Measurements from ENCODE around the gene PRKCSH.
A peak's percentile ranks its signal among the peaks of the same experiment; 100 is the strongest.

Gene PRKCSH

GRCh38 chr19:11495481-11495880, 60.0 kb downstream of the PRKCSH start:
- TF ChIP-seq EZH2 (IDR thresholded peaks at IDR 0.05; ENCODE audit: borderline replicate concordance, low read length): no peak
- no peak for TF ChIP-seq CTCF (IDR thresholded peaks at IDR 0.05; ENCODE audit: low read length)
- Histone ChIP-seq H3K9me3 (ENCODE audit: low read length) (no peaks in the 10 kb centered on the region), H2AFZ (ENCODE audit: low read length) (no peak overlapping the region), H3K36me3 (ENCODE audit: insufficient read depth, low read length) (peaks cover 14% of the 10 kb centered on the region), H4K20me1 (ENCODE audit: insufficient read depth, low read length) (no peaks in the 10 kb centered on the region), H3K27ac (ENCODE audit: low read depth, low read length, poor library complexity, severe bottlenecking) (no peak overlapping the region), H3F3A (ENCODE audit: insufficient read depth, low read length) (no peaks in the 10 kb centered on the region), H3K79me2 (ENCODE audit: insufficient read depth, low read length) (no peaks in the 10 kb centered on the region), H3K9me2 (ENCODE audit: low read depth, low read length) (no peaks in the 10 kb centered on the region), H3K4me1 (ENCODE audit: insufficient read depth, low read length, severe bottlenecking) (no peaks in the 10 kb centered on the region), H3K27me3 (ENCODE audit: insufficient read depth, low read length) (no peaks in the 10 kb centered on the region), H3K4me2 (ENCODE audit: low read length) (no peak overlapping the region), H3K9ac (ENCODE audit: low read length) (no peak overlapping the region), H3K4me3 (ENCODE audit: low read depth, low read length, poor library complexity, severe bottlenecking) (no peak overlapping the region)

GRCh38 chr19:11495885-11496284, 60.5 kb downstream of the PRKCSH start:
- Histone ChIP-seq H3K4me3 (ENCODE audit: low read depth, low read length, poor library complexity, severe bottlenecking) (no peak overlapping the region), H3K27ac (ENCODE audit: low read depth, low read length, poor library complexity, severe bottlenecking) (no peak overlapping the region), H3K9me2 (ENCODE audit: low read depth, low read length) (no peaks in the 10 kb centered on the region), H3K9ac (ENCODE audit: low read length) (no peak overlapping the region), H2AFZ (ENCODE audit: low read length) (no peak overlapping the region), H3F3A (ENCODE audit: insufficient read depth, low read length) (no peaks in the 10 kb centered on the region), H3K4me2 (ENCODE audit: low read length) (no peak overlapping the region), H3K36me3 (ENCODE audit: insufficient read depth, low read length) (peaks cover 14% of the 10 kb centered on the region), H3K9me3 (ENCODE audit: low read length) (no peaks in the 10 kb centered on the region), H4K20me1 (ENCODE audit: insufficient read depth, low read length) (no peaks in the 10 kb centered on the region), H3K27me3 (ENCODE audit: insufficient read depth, low read length) (no peaks in the 10 kb centered on the region), H3K79me2 (ENCODE audit: insufficient read depth, low read length) (no peaks in the 10 kb centered on the region), H3K4me1 (ENCODE audit: insufficient read depth, low read length, severe bottlenecking) (no peaks in the 10 kb centered on the region)
- no peak for TF ChIP-seq EZH2 (IDR thresholded peaks at IDR 0.05; ENCODE audit: borderline replicate concordance, low read length)
- TF ChIP-seq CTCF (IDR thresholded peaks at IDR 0.05; ENCODE audit: low read length): no peak

- Histone ChIP-seq H3K4me3 (ENCODE audit: low read depth, low read length, poor library complexity, severe bottlenecking) (no peak overlapping the region), H3K9me3 (ENCODE audit: low read length) (no peaks in the 10 kb centered on the region), H2AFZ (ENCODE audit: low read length) (no peak overlapping the region), H3K27me3 (ENCODE audit: insufficient read depth, low read length) (no peaks in the 10 kb centered on the region), H3K4me1 (ENCODE audit: insufficient read depth, low read length, severe bottlenecking) (no peaks in the 10 kb centered on the region), H3F3A (ENCODE audit: insufficient read depth, low read length) (no peaks in the 10 kb centered on the region), H3K27ac (ENCODE audit: low read depth, low read length, poor library complexity, severe bottlenecking) (no peak overlapping the region), H3K4me2 (ENCODE audit: low read length) (no peak overlapping the region), H3K9ac (ENCODE audit: low read length) (no peak overlapping the region), H3K36me3 (ENCODE audit: insufficient read depth, low read length) (peaks cover 14% of the 10 kb centered on the region), H3K9me2 (ENCODE audit: low read depth, low read length) (no peaks in the 10 kb centered on the region), H4K20me1 (ENCODE audit: insufficient read depth, low read length) (no peaks in the 10 kb centered on the region), H3K79me2 (ENCODE audit: insufficient read depth, low read length) (no peaks in the 10 kb centered on the region)
- TF ChIP-seq CTCF (IDR thresholded peaks at IDR 0.05; ENCODE audit: low read length) (peak; percentile 81), EZH2 (IDR thresholded peaks at IDR 0.05; ENCODE audit: borderline replicate concordance, low read length) (no peak)
These were observed 61.1 kb downstream of the PRKCSH start for GRCh38 chr19:11496391-11497163.
